ENCODE data around the gene UNC5A. TPM values are rescaled to one million over a fixed set of nuclear protein-coding genes. Genes with fewer than 3 reads are reported as not detected.

Gene UNC5A
- total RNA-seq, 1 experiment from 2014 or later: 10.1 TPM

- TF ChIP-seq ATF3 (IDR thresholded peaks at IDR 0.05): no peak
- no peak for TF ChIP-seq TCF7L2 (IDR thresholded peaks at IDR 0.05; ENCODE audit: borderline replicate concordance, extremely low read depth, insufficient read depth, insufficient read length)
- no peak for TF ChIP-seq ZFX (IDR thresholded peaks at IDR 0.05)
- TF ChIP-seq JUND (IDR thresholded peaks at IDR 0.05): no peak
- TF ChIP-seq RAD21 (IDR thresholded peaks at IDR 0.05; ENCODE audit: low read depth): no peak
- TF ChIP-seq SRF (IDR thresholded peaks at IDR 0.05; ENCODE audit: low read depth): no peak
- no peak for TF ChIP-seq EGR1 (IDR thresholded peaks at IDR 0.05; ENCODE audit: low read depth)
Measured at GRCh38 chr5:176796411-176796810, 13.9 kb upstream of the UNC5A start (continued).

GRCh38 chr5:176796970-176797369 is 13.4 kb upstream of the UNC5A start:
- H3K79me2 ChIP-seq (ENCODE audit: insufficient read depth, low read length): no peaks in the 10 kb centered on the region
- H3K4me3 ChIP-seq (replicated peaks in 1 of 2; ENCODE audit: low read depth in 1 of 2, low read length in 2 of 2): no peak overlapping the region
- ATAC-seq (no peak), DNase-seq (ENCODE audit: low read depth, low spot score) (no peak)
- ChIA-PET RAD21 (ENCODE audit: low non-redundant PET in 1 of 2, low total read pairs in 2 of 2, uncharacterized antibody in 2 of 2, unreplicated experiment in 2 of 2) (no interaction called here), POLR2A (no interaction called here), CTCF (no interaction called here)
- BruUV-seq (replicated peaks): no TSS peak
- no peaks in the 10 kb centered on the region for H3K9me3 ChIP-seq (ENCODE audit: control insufficient read depth in 1 of 2, insufficient read depth in 1 of 2, low read depth in 1 of 2, low read length in 2 of 2)
- H3K9ac ChIP-seq (ENCODE audit: low read length): no peak overlapping the region
- TF ChIP-seq YY1 (IDR thresholded peaks at IDR 0.05; ENCODE audit: extremely low read depth, insufficient replicate concordance, low read depth, low read length) (no peak), JUND (IDR thresholded peaks at IDR 0.05) (no peak), CBX3 (IDR thresholded peaks at IDR 0.05; ENCODE audit: low read depth) (no peak), POLR2AphosphoS5 (IDR thresholded peaks at IDR 0.05; ENCODE audit: low read depth, low read length) (no peak), FOSL1 (IDR thresholded peaks at IDR 0.05; ENCODE audit: low read depth) (no peak), TCF7L2 (IDR thresholded peaks at IDR 0.05; ENCODE audit: borderline replicate concordance, extremely low read depth, insufficient read depth, insufficient read length) (no peak), EZH2phosphoT487 (IDR thresholded peaks at IDR 0.05; ENCODE audit: borderline replicate concordance) (no peak), ZBTB33 (IDR thresholded peaks at IDR 0.05; ENCODE audit: extremely low read depth, insufficient replicate concordance, low read length) (no peak), CTCF (IDR thresholded peaks at IDR 0.05 in 2 of 3, conservative IDR thresholded peaks at IDR 0.05 in 1 of 3; ENCODE audit: borderline replicate concordance in 1 of 3, insufficient read depth in 1 of 3, low read depth in 2 of 3, low read length in 2 of 3) (no peak), ELF1 (IDR thresholded peaks at IDR 0.05; ENCODE audit: borderline replicate concordance, low read depth) (no peak), EGR1 (IDR thresholded peaks at IDR 0.05; ENCODE audit: low read depth) (no peak), REST (IDR thresholded peaks at IDR 0.05; ENCODE audit: low read depth) (no peak), SP1 (IDR thresholded peaks at IDR 0.05; ENCODE audit: low read depth) (no peak), EZH2 (IDR thresholded peaks at IDR 0.05) (no peak), ZNF274 (IDR thresholded peaks at IDR 0.05; ENCODE audit: low read depth, low read length) (no peak), RAD21 (IDR thresholded peaks at IDR 0.05; ENCODE audit: low read depth) (no peak)
- intact Hi-C loops (cut with micrococcal nuclease): no loop called here
- H4K20me1 ChIP-seq (ENCODE audit: insufficient read depth): no peaks in the 10 kb centered on the region
- H3K9me2 ChIP-seq (ENCODE audit: insufficient read depth): no peaks in the 10 kb centered on the region
- peaks cover 0 to 8% of the 10 kb centered on the region in 2 experiments; a peak in 1 of 4 replicates for H3K4me1 ChIP-seq (ENCODE audit: control insufficient read depth in 1 of 2, insufficient read depth in 2 of 2, low read length in 2 of 2)
- H3K27me3 ChIP-seq (ENCODE audit: insufficient read depth, low read length): peaks cover 9% of the 10 kb centered on the region; the same call in 1 of the 2 replicates
- H3K4me2 ChIP-seq (ENCODE audit: low read length): no peak overlapping the region
- H2AFZ ChIP-seq (ENCODE audit: low read depth, low read length, poor library complexity, severe bottlenecking): no peak overlapping the region
- H3K27ac ChIP-seq (ENCODE audit: low read depth, low read length): no peak overlapping the region
- no peaks in the 10 kb centered on the region for H3K36me3 ChIP-seq (ENCODE audit: control insufficient read depth in 1 of 2, insufficient read depth in 2 of 2, low read length in 2 of 2)
